Epithelial cell of proximal tubule (primary cell): Measurements from ENCODE around the gene AP1G2. TPM values are rescaled to one million over a fixed set of nuclear protein-coding genes. Genes with fewer than 3 reads are reported as not detected.
"Not testable (repeated sequence)": the region's sequence is repeated elsewhere in the genome, so short reads cannot be mapped to it uniquely, and the experiment has no call there.

ENCODE experiments used
- DNase-seq: peaks from one replicate; pipeline ENCODE4 v3.0.0-alpha.2; 2011; ENCODE audit warnings: low read depth
- H3K4me3 ChIP-seq: 2 replicates; pipeline ENCODE4 v1.5.1; 2011; ENCODE audit warnings: low read depth, mild to moderate bottlenecking, low read length
- CTCF ChIP-seq: conservative IDR thresholded peaks from 2 replicates; pipeline ENCODE4 v1.5.1; 2012; ENCODE audit warnings: low read depth, mild to moderate bottlenecking, low read length
- total RNA-seq: library from RNA; depleted of rRNA; stranded (reverse); fragments of >200 nt; gene quantifications from 2 replicates; pipeline ENCODE4 v1.2.3, GENCODE V29; 2015

The AP1G2 gene
- total RNA-seq, 1 donor from 2014 or later = 89.9 TPM

- DNase-seq = no peak
- TF ChIP-seq CTCF = peak; percentile 77
These were observed 28.1 kb downstream of the AP1G2 start for GRCh38 chr14:23539248-23540140.

DNA sequence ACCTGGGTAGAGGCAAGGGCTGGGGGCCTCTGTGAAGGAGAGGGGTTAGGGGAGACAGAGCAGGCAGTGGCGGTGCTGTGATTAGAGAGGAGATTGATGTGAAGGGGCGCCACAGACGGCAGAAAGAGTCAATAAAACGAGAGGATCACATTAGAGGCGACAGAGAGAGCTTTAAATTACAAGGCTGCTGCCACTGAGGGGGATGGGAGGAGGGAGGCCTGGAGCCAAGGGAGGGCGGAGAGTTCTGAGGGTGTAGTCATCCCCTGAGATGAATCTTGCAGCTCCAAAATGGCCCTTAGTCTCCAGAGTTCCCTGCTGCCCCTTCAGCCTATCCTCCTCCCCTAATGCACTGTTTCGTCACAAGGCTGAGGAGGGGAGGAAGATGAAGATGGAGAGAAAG, 28.8 kb downstream of the AP1G2 start:
- no peak for DNase-seq
- no peak for TF ChIP-seq CTCF
- no peak overlapping the region for H3K4me3 ChIP-seq

More at GRCh38 chr14:23539248-23540140, 28.1 kb downstream of the AP1G2 start:
- H3K4me3 ChIP-seq = no peak overlapping the region

DNA sequence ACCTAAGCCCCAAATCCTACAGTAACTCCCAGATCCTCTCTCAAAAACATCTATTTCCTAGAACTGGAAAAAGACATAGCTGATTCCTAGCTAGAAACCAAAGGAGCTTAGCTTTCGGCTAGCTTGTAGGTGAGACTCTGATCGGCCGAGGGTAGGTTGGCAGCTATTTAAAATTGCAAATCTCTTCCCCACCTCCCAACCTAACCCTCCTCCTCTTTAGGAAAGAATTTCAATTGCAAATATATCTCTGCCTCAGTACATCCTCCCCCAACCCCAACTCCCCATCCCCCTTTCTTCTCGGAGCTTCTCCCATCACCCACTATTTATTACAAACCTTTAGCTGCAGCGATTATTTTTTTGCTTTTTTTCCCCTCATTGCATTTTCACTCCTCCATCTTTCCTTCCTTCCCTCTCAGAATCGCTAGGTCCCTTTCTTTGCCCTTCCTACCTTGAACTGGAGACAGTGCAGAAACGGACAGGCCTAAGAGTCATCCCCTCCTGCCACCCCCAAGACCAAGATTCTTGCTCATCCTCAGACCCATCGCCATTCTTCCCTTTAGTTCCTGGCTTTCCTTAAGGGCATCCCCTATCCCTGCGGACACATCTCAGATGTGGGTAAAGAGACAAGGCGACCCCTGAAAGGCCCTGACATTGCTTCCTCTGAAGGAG, 29.4 kb downstream of the AP1G2 start:
- DNase-seq = no peak
- H3K4me3 ChIP-seq = no peak overlapping the region
- no peak for TF ChIP-seq CTCF

DNA sequence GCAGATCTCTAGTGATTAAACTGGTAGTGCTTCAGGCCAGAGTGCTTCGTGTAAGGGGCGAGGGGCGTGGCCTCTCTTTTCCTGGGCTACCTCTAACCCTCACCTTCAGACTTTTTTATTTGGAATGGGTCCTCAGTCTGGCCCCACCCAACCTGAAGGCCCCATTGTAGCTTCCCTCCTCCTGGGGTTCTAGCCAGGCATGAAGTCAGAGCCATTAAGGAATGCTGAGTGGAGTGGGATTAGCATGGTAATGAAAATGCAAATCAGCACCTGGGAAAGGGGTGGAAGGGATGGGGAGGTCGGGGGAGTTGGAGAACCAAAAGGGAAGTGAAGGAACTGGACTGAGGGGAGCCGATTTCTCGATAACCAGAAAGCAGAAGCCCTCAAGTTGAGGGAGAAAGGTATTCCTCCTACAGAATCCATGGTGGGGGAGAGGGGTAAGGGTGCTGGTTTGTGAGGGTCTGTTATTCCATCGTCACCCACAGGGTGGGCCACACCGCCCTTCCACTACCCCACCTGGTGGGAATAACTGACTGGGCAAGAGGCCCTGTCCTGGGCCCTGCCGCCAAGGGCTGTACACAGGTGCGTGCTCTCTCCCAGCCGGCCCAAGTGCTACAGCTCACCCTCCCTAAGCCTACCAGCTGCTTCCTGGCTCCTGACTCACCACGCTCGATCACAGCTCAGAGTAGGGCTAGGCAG, 30.1 kb downstream of the AP1G2 start:
- no peak overlapping the region for H3K4me3 ChIP-seq
- no peak for TF ChIP-seq CTCF
- no peak for DNase-seq

GRCh38 chr14:23536906-23537305, 30.7 kb downstream of the AP1G2 start:
- not testable (repeated sequence) for DNase-seq, H3K4me3 ChIP-seq

- H3K4me3 ChIP-seq = no peak overlapping the region
- no peak for TF ChIP-seq CTCF
- no peak for DNase-seq
These were observed 31.1 kb downstream of the AP1G2 start for GRCh38 chr14:23536494-23536893.

GRCh38 chr14:23535943-23536342, 31.6 kb downstream of the AP1G2 start:
- no peak overlapping the region for H3K4me3 ChIP-seq
- no peak for TF ChIP-seq CTCF
- no peak for DNase-seq
